ENCODE measurements around the gene OGFOD2. TPM values are rescaled to one million over a fixed set of nuclear protein-coding genes. Genes with fewer than 3 reads are reported as not detected.
"Not testable (repeated sequence)": the region's sequence is repeated elsewhere in the genome, so short reads cannot be mapped to it uniquely, and the experiment has no call there.

OGFOD2 gene
- total RNA-seq, 1 experiment from 2014 or later = 17.5 TPM

GRCh38 chr12:123013185-123014095 is 38.4 kb downstream of the OGFOD2 start:
- Mint-ChIP-seq H3K4me1 (ENCODE audit: insufficient read depth, unreplicated experiment) (no peaks in the 10 kb centered on the region), H3K36me3 (ENCODE audit: insufficient read depth, unreplicated experiment) (no peaks in the 10 kb centered on the region), H3K4me3 (ENCODE audit: unreplicated experiment) (no peak overlapping the region), H3K27ac (ENCODE audit: low read depth, unreplicated experiment) (no peak overlapping the region), H3K27me3 (ENCODE audit: insufficient read depth, unreplicated experiment) (no peaks in the 10 kb centered on the region), H3K9me3 (ENCODE audit: unreplicated experiment) (no peaks in the 10 kb centered on the region)
- TF ChIP-seq, protein P1, sequence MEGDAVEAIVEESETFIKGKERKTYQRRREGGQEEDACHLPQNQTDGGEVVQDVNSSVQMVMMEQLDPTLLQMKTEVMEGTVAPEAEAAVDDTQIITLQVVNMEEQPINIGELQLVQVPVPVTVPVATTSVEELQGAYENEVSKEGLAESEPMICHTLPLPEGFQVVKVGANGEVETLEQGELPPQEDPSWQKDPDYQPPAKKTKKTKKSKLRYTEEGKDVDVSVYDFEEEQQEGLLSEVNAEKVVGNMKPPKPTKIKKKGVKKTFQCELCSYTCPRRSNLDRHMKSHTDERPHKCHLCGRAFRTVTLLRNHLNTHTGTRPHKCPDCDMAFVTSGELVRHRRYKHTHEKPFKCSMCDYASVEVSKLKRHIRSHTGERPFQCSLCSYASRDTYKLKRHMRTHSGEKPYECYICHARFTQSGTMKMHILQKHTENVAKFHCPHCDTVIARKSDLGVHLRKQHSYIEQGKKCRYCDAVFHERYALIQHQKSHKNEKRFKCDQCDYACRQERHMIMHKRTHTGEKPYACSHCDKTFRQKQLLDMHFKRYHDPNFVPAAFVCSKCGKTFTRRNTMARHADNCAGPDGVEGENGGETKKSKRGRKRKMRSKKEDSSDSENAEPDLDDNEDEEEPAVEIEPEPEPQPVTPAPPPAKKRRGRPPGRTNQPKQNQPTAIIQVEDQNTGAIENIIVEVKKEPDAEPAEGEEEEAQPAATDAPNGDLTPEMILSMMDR (IDR thresholded peaks at IDR 0.05; ENCODE audit: unreplicated experiment) = no peak
- no peak for DNase-seq (ENCODE audit: unreplicated experiment)
- BruUV-seq (replicated peaks) = no TSS peak
- ChIA-PET POLR2A (no interaction called here), CTCF (no interaction called here)
- intact Hi-C loops (cut with micrococcal nuclease) = no loop called here

DNA sequence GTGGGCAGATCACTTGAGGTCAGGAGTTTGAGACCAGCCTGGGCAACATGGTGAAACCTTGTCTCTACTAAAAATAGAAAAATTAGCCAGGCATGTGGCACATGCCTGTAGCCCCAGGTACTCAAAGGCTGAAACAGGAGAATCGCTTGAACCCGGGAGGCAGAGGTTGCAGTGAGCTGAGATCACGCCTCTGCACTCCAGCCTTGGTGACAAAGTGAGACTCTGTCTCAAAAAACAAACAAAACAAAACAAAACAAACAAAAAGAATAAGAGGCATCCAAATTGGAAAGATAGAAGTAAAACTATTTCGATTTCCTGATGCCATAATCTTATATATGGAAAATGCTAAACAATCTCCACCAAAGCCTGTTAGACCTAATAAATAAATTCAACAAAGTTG is 39.4 kb downstream of the OGFOD2 start:
- H3K4me3 Mint-ChIP-seq (ENCODE audit: unreplicated experiment); CTCF ChIA-PET: not testable (repeated sequence)

GRCh38 chr12:123017753-123018152 is 42.7 kb downstream of the OGFOD2 start:
- ChIA-PET POLR2A (no interaction called here), CTCF (interaction anchor here (0.6 to 0.7 kb wide), 2 partner anchors 113 to 118 kb away, joined by 3 read pairs; no protein-coding TSS in a partner anchor)
- no peaks in the 10 kb centered on the region for H3K9me3 Mint-ChIP-seq (ENCODE audit: unreplicated experiment)
- no peak overlapping the region for H3K4me3 Mint-ChIP-seq (ENCODE audit: unreplicated experiment)
- no TSS peak for BruUV-seq (replicated peaks)
- DNase-seq (ENCODE audit: unreplicated experiment) = no peak
- H3K36me3 Mint-ChIP-seq (ENCODE audit: insufficient read depth, unreplicated experiment) = no peaks in the 10 kb centered on the region
- no peaks in the 10 kb centered on the region for H3K27me3 Mint-ChIP-seq (ENCODE audit: insufficient read depth, unreplicated experiment)
- peaks cover 11% of the 10 kb centered on the region for H3K4me1 Mint-ChIP-seq (ENCODE audit: insufficient read depth, unreplicated experiment)
- no peak overlapping the region for H3K27ac Mint-ChIP-seq (ENCODE audit: low read depth, unreplicated experiment)
- intact Hi-C loops (cut with micrococcal nuclease) = no loop called here
- TF ChIP-seq, protein P1 (IDR thresholded peaks at IDR 0.05; ENCODE audit: unreplicated experiment) = no peak

More for the DNA sequence above, 39.4 kb downstream of the OGFOD2 start:
- H3K27ac Mint-ChIP-seq (ENCODE audit: low read depth, unreplicated experiment); intact Hi-C loops (cut with micrococcal nuclease); H3K9me3 Mint-ChIP-seq (ENCODE audit: unreplicated experiment); H3K36me3 Mint-ChIP-seq (ENCODE audit: insufficient read depth, unreplicated experiment); H3K27me3 Mint-ChIP-seq (ENCODE audit: insufficient read depth, unreplicated experiment); POLR2A ChIA-PET; DNase-seq (ENCODE audit: unreplicated experiment); BruUV-seq (replicated peaks); H3K4me1 Mint-ChIP-seq (ENCODE audit: insufficient read depth, unreplicated experiment): not testable (repeated sequence)

- peaks cover 11% of the 10 kb centered on the region for H3K4me1 Mint-ChIP-seq (ENCODE audit: insufficient read depth, unreplicated experiment)
- ChIA-PET POLR2A (no interaction called here), CTCF (interaction anchor here (0.7 kb wide), 1 partner anchor 122 kb away, joined by 3 read pairs; no protein-coding TSS in a partner anchor)
- H3K36me3 Mint-ChIP-seq (ENCODE audit: insufficient read depth, unreplicated experiment) = no peaks in the 10 kb centered on the region
- intact Hi-C loops (cut with micrococcal nuclease) = no loop called here
- no TSS peak for BruUV-seq (replicated peaks)
- H3K9me3 Mint-ChIP-seq (ENCODE audit: unreplicated experiment) = no peaks in the 10 kb centered on the region
- H3K27ac Mint-ChIP-seq (ENCODE audit: low read depth, unreplicated experiment) = no peak overlapping the region
- H3K4me3 Mint-ChIP-seq (ENCODE audit: unreplicated experiment) = no peak overlapping the region
- TF ChIP-seq, protein P1 (IDR thresholded peaks at IDR 0.05; ENCODE audit: unreplicated experiment) = no peak
- no peak for DNase-seq (ENCODE audit: unreplicated experiment)
- H3K27me3 Mint-ChIP-seq (ENCODE audit: insufficient read depth, unreplicated experiment) = no peaks in the 10 kb centered on the region
Observed at GRCh38 chr12:123019841-123020138, 44.7 kb downstream of the OGFOD2 start.

Measured in MCF 10A (cell line).